ENCODE data around the gene EFR3B. TPM values are rescaled to one million over a fixed set of nuclear protein-coding genes. Genes with fewer than 3 reads are reported as not detected.

EFR3B gene
- total and polyA plus RNA-seq, 2 of the 4 experiments (the other 2 are of a cell fraction), result 0.38 to 0.90 TPM

- 83% methylated on average over 7 of the region's 11 CpGs; no CpG with 5 or more reads in 1 of the 2 experiments for WGBS, 2 experiments (ENCODE audit: extremely low coverage in 2 of 2, insufficient read length in 1 of 2)
- intact Hi-C loops (cut with micrococcal nuclease), result no loop called here
Observed at GRCh38 chr2:25062511-25062917, 20.6 kb downstream of the EFR3B start.

More at GRCh38 chr2:25062511-25062917, 20.6 kb downstream of the EFR3B start:
- Histone ChIP-seq H2AFZ (replicated peaks; ENCODE audit: low read length, poor library complexity) (no peak overlapping the region), H3K9me1 (ENCODE audit: insufficient read depth, low read length) (no peaks in the 10 kb centered on the region), H3K23ac (ENCODE audit: low read depth, low read length) (no peak overlapping the region), H3K27me3 (ENCODE audit: control insufficient read depth, insufficient read depth, low read length) (no peaks in the 10 kb centered on the region; the same call in 1 of the 2 replicates), H4K91ac (ENCODE audit: insufficient read depth, low read depth, low read length) (no peak overlapping the region), H3K18ac (ENCODE audit: low read depth, low read length) (no peak overlapping the region), H3K4me2 (ENCODE audit: low read depth, low read length) (no peak overlapping the region), H3K4me3 (ENCODE audit: insufficient read depth, low read depth, low read length) (no peak overlapping the region), H2BK15ac (ENCODE audit: low read depth, low read length) (no peak overlapping the region), H3K36me3 (ENCODE audit: control insufficient read depth, insufficient read depth, low read length) (no peaks in the 10 kb centered on the region), H3K4ac (ENCODE audit: low read depth, low read length) (no peak overlapping the region), H3K9me3 (ENCODE audit: control insufficient read depth, insufficient read depth, low read length) (peaks cover 6% of the 10 kb centered on the region), H3K4me1 (ENCODE audit: control insufficient read depth, insufficient read depth, low read length) (no peaks in the 10 kb centered on the region), H2BK120ac (ENCODE audit: low read depth, low read length) (no peak overlapping the region), H3K27ac (ENCODE audit: insufficient read depth, low read length) (no peak overlapping the region), H2AK9ac (replicated peaks; ENCODE audit: low read depth, low read length, poor library complexity) (no peak overlapping the region), H3K56ac (ENCODE audit: extremely low read depth, insufficient read depth, low read length) (no peak overlapping the region), H2BK5ac (ENCODE audit: low read depth, low read length, poor library complexity, severe bottlenecking) (no peak overlapping the region), H3K9ac (ENCODE audit: low read depth, low read length) (no peak overlapping the region), H3K79me1 (ENCODE audit: low read depth in 1 of 2, low read length in 2 of 2) (no peaks in the 10 kb centered on the region), H4K5ac (ENCODE audit: low read depth, low read length) (no peak overlapping the region), H2AK5ac (ENCODE audit: low read depth, low read length) (no peak overlapping the region), H3K14ac (replicated peaks; ENCODE audit: low read depth, low read length) (no peak overlapping the region), H4K8ac (ENCODE audit: low read depth in 2 of 2, low read length in 2 of 2) (no peak overlapping the region), H2BK20ac (ENCODE audit: low read depth, low read length) (no peak overlapping the region), H4K20me1 (ENCODE audit: insufficient read depth, low read length) (no peaks in the 10 kb centered on the region)
- TF ChIP-seq POLR2A (IDR thresholded peaks at IDR 0.05; ENCODE audit: low read depth, low read length), result no peak
- TF ChIP-seq CEBPB (IDR thresholded peaks at IDR 0.05; ENCODE audit: low read depth, low read length), result no peak
- no peak for TF ChIP-seq CHD1 (IDR thresholded peaks at IDR 0.05; ENCODE audit: low read depth, low read length)
- TF ChIP-seq MAZ (IDR thresholded peaks at IDR 0.05; ENCODE audit: borderline replicate concordance, low read depth, low read length), result no peak
- no peak for TF ChIP-seq BHLHE40 (IDR thresholded peaks at IDR 0.05; ENCODE audit: low read depth, low read length)
- no peak for ATAC-seq (ENCODE audit: low read depth)
- in situ Hi-C loops (cut with MboI; ENCODE audit: low sequenced_read_pairs), result no loop called here
- ChIA-PET CTCF (no interaction called here), POLR2A (ENCODE audit: unreplicated experiment) (no interaction called here)
- BruUV-seq (replicated peaks), result no TSS peak
- DNase-seq, result no peak
- dilution Hi-C loops (cut with HindIII; ENCODE audit: low sequenced_read_pairs, unreplicated experiment), result no loop called here

Data from IMR-90 (cell line).